GM19239 (cell line): ENCODE data around the gene GPR162.
A peak's percentile ranks its signal among the peaks of the same experiment; 100 is the strongest.

ENCODE experiments used
- DNase-seq: peaks from one replicate; pipeline ENCODE4 v3.0.0; 2011; ENCODE audit warnings: low spot score; ENCODE audit not compliant: insufficient read length
- FAIRE-seq: peaks from 2 replicates; lab custom pipeline; 2011; peaks lifted over from hg19 to GRCh38; lab: Jason Lieb, UNC

The GPR162 gene

GRCh38 chr12:6784761-6785160 lies 36.9 kb upstream of the GPR162 start:
- FAIRE-seq: no peak
- no peak for DNase-seq

GRCh38 chr12:6786416-6787094 lies 35.1 kb upstream of the GPR162 start:
- no peak for FAIRE-seq
- DNase-seq: no peak

- DNase-seq (no peak), FAIRE-seq (no peak)
Measured at GRCh38 chr12:6787309-6787708, 34.3 kb upstream of the GPR162 start.

- FAIRE-seq: no peak
- DNase-seq: no peak
Measured at GRCh38 chr12:6788972-6789924, 32.4 kb upstream of the GPR162 start, which contains the start of gene CD4. Gene CD4, plus strand, starts transcription at chr12:6789528. Its CDS starts 10,611 bp downstream, at chr12:6800139.

GRCh38 chr12:6790496-6791150 lies 31.0 kb upstream of the GPR162 start:
- no peak for FAIRE-seq
- DNase-seq: no peak

- DNase-seq (no peak), FAIRE-seq (no peak)
Measured at GRCh38 chr12:6791931-6792520, 29.6 kb upstream of the GPR162 start.

- peak; percentile 18 for FAIRE-seq
- no peak for DNase-seq
Measured at GRCh38 chr12:6792522-6793201, 29.0 kb upstream of the GPR162 start.

- FAIRE-seq (no peak), DNase-seq (no peak)
Measured at GRCh38 chr12:6795088-6795487, 26.5 kb upstream of the GPR162 start.

GRCh38 chr12:6796576-6796975 lies 25.0 kb upstream of the GPR162 start:
- DNase-seq (no peak), FAIRE-seq (no peak)

GRCh38 chr12:6799147-6799546 lies 22.5 kb upstream of the GPR162 start:
- DNase-seq (no peak), FAIRE-seq (no peak)

- no peak for FAIRE-seq
- no peak for DNase-seq
Measured at GRCh38 chr12:6807170-6807569, 14.5 kb upstream of the GPR162 start.

GRCh38 chr12:6809056-6809455 lies 12.6 kb upstream of the GPR162 start:
- DNase-seq: no peak
- no peak for FAIRE-seq

- FAIRE-seq (no peak), DNase-seq (no peak)
Measured at GRCh38 chr12:6810758-6811157, 10.9 kb upstream of the GPR162 start.

- FAIRE-seq (no peak), DNase-seq (no peak)
Measured at GRCh38 chr12:6813363-6813762, 8.3 kb upstream of the GPR162 start.

GRCh38 chr12:6816598-6816997 lies 5.0 kb upstream of the GPR162 start:
- DNase-seq (no peak), FAIRE-seq (no peak)

- no peak for DNase-seq
Measured at GRCh38 chr12:6817098-6817497, 4.5 kb upstream of the GPR162 start.

GRCh38 chr12:6817662-6818157 lies 3.9 kb upstream of the GPR162 start:
- FAIRE-seq: no peak
- DNase-seq: no peak

More at GRCh38 chr12:6817098-6817497, 4.5 kb upstream of the GPR162 start:
- no peak for FAIRE-seq

- DNase-seq (no peak), FAIRE-seq (no peak)
Measured at GRCh38 chr12:6818222-6818621, 3.4 kb upstream of the GPR162 start.

- DNase-seq (no peak), FAIRE-seq (no peak)
Measured at GRCh38 chr12:6818645-6819044, 3.0 kb upstream of the GPR162 start.
